Duodenal mucosa (tissue), 2 donors: ENCODE results near the gene IGFBP7.

Source experiments
- H3K27ac ChIP-seq: one replicate; pipeline ENCODE4 v1.7.0; 2013; ENCODE audit warnings: low read depth, low read length
- H3K27me3 ChIP-seq, 2 donors: one replicate each; pipeline ENCODE4 v1.7.0; 2013; ENCODE audit warnings: low read length in 2 of 2, control low read depth in 1 of 2; ENCODE audit not compliant: insufficient read depth in 2 of 2, control insufficient read depth in 1 of 2
- H3K36me3 ChIP-seq, 2 donors: one replicate each; pipeline ENCODE4 v1.7.0; 2013; ENCODE audit warnings: low read length in 2 of 2, control low read depth in 1 of 2; ENCODE audit not compliant: insufficient read depth in 2 of 2, control insufficient read depth in 1 of 2
- H3K4me1 ChIP-seq, 2 donors: one replicate each; pipeline ENCODE4 v1.7.0; 2013; ENCODE audit warnings: low read length in 2 of 2, control low read depth in 1 of 2; ENCODE audit not compliant: insufficient read depth in 2 of 2, control insufficient read depth in 1 of 2
- H3K4me3 ChIP-seq, 2 donors: one replicate each; pipeline ENCODE4 v1.7.0; 2013; ENCODE audit warnings: low read length in 2 of 2, low read depth in 1 of 2
- H3K9ac ChIP-seq, 2 donors: one replicate each; pipeline ENCODE4 v1.7.0; 2013; ENCODE audit warnings: low read length in 2 of 2, low read depth in 1 of 2
- H3K9me3 ChIP-seq, 2 donors: one replicate each; pipeline ENCODE4 v1.7.0; 2013; ENCODE audit warnings: low read length in 2 of 2, control low read depth in 1 of 2; ENCODE audit not compliant: control insufficient read depth in 1 of 2

IGFBP7 gene

DNA sequence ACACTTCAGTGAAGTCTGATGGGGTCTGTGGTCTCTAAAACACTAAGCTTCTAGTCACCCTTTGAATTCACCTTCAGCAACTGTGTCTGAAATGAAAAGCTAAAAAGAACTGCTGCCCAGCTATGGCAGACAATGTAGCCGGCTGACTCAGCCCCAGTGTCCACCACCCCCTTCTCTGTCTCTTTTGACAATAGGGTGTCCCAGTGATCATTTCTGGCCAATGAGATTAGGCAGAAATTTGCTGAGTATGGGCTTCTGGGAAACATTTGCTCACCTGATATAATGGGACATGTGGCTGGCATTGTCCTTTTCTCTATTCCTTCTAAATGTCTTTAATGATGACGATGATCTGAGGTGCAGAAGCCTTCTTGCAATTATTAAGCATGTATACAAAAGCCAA lies 20.6 kb downstream of the IGFBP7 start:
- no peaks in the 10 kb centered on the region for H3K27me3 ChIP-seq
- no peaks in the 10 kb centered on the region for H3K9me3 ChIP-seq
- no peaks in the 10 kb centered on the region for H3K4me1 ChIP-seq
- no peaks in the 10 kb centered on the region for H3K36me3 ChIP-seq
- H3K9ac ChIP-seq = no peak overlapping the region
- no peak overlapping the region for H3K4me3 ChIP-seq
- H3K27ac ChIP-seq = no peak overlapping the region

DNA sequence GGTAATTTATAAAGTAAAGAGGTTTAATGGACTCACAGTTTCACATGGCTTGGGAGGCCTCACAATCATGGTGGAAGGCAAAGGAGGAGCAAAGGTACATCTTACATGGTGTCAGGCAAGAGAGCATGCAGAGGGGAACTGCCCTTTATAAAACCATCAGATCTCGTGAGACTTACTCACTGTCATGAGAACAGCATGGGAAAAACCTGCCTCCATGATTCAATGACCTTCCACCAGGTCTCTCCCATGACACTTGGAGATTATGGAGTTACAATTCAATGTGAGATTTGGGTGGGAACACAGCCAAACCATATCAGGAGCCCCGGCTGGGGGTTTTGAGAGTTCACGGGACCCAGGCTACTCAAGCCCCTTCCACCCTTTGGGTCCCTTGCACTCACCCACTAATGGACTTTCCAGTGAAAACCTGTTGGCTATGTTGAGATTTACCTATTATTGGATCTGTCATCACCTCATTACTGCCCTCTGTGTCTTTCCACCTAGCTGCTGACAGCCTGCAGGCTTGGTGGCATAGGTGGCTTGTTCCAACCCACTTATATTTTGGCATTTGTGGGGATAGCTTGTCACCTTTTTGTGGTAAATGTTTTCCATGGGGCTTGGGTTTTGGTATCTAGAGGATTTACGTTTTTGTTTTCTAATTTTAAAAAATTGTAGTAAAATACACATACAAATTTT lies 24.0 kb downstream of the IGFBP7 start:
- H3K36me3 ChIP-seq = no peaks in the 10 kb centered on the region
- H3K9me3 ChIP-seq = no peaks in the 10 kb centered on the region
- no peak overlapping the region for H3K9ac ChIP-seq
- no peak overlapping the region for H3K4me3 ChIP-seq
- H3K27ac ChIP-seq = no peak overlapping the region
- H3K27me3 ChIP-seq = no peaks in the 10 kb centered on the region
- no peaks in the 10 kb centered on the region for H3K4me1 ChIP-seq

DNA sequence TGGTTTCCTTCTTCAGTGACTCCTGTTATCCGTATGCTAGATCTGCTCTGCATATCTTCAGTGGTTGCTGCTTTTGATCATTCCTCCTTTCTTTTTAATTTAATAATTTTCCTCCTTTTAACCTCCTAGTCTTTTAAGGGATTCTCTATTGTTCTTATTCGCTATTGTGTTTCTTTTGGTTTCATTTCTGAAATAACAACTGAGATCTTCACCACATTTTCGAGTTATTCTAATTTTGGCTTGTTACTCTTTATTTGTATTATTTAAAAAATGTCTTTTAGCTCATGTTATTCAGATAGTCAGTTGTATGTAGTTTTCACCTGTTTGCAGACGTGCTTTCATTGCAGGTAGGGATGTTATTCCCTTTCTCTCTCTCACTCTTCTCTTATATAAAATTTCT lies 24.9 kb downstream of the IGFBP7 start:
- Histone ChIP-seq H3K27ac (no peak overlapping the region), H3K4me1 (no peaks in the 10 kb centered on the region), H3K4me3 (no peak overlapping the region), H3K9ac (no peak overlapping the region), H3K36me3 (no peaks in the 10 kb centered on the region), H3K27me3 (no peaks in the 10 kb centered on the region), H3K9me3 (no peaks in the 10 kb centered on the region)

DNA sequence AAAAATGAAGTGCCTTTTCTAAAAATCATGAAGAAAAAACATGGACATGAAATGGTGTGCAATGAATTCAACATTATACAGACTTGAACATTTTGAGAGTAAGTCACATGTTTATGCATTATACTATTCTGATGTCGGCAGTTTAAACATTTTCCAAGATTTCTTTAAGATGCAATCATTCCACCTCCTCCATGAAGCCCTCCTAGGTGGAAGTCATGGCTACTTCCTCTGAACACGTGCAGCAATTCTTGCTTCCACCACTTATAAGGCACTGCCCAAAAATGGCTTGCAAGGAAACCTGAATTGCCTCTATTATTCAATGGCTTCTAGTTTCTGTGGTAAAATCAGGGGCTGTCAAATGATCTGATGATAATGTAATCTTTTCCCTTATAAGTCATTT lies 25.8 kb downstream of the IGFBP7 start:
- H3K27ac ChIP-seq = no peak overlapping the region
- H3K36me3 ChIP-seq = no peaks in the 10 kb centered on the region
- no peak overlapping the region for H3K4me3 ChIP-seq
- H3K9ac ChIP-seq = no peak overlapping the region
- H3K4me1 ChIP-seq = peaks cover 0 to under 1% of the 10 kb centered on the region in 2 donors
- H3K27me3 ChIP-seq = no peaks in the 10 kb centered on the region
- H3K9me3 ChIP-seq = no peaks in the 10 kb centered on the region

DNA sequence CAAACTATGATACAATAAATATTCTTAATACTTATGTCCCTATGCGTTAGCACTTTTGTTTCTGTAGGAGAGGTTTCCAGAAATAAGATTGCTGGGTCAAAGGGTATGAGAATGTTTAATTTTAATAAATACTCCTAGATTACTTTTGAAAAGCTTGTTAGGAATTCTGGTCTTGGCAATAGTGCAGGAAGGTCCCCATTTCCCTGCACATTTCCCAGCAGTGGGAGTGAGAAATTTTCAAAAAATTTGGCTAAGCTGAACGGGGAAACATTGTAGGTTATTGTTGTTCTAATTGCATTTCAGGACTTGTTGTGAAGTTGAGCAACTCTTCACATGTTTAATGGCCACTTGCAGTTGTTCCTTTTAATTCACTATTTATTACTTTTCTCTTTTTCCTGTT lies 27.1 kb downstream of the IGFBP7 start:
- Histone ChIP-seq H3K9me3 (no peaks in the 10 kb centered on the region), H3K36me3 (no peaks in the 10 kb centered on the region), H3K4me1 (peaks cover 0 to 10% of the 10 kb centered on the region in 2 donors), H3K9ac (no peak overlapping the region), H3K4me3 (no peak overlapping the region), H3K27ac (no peak overlapping the region), H3K27me3 (peaks cover 0 to 3% of the 10 kb centered on the region in 2 donors)

DNA sequence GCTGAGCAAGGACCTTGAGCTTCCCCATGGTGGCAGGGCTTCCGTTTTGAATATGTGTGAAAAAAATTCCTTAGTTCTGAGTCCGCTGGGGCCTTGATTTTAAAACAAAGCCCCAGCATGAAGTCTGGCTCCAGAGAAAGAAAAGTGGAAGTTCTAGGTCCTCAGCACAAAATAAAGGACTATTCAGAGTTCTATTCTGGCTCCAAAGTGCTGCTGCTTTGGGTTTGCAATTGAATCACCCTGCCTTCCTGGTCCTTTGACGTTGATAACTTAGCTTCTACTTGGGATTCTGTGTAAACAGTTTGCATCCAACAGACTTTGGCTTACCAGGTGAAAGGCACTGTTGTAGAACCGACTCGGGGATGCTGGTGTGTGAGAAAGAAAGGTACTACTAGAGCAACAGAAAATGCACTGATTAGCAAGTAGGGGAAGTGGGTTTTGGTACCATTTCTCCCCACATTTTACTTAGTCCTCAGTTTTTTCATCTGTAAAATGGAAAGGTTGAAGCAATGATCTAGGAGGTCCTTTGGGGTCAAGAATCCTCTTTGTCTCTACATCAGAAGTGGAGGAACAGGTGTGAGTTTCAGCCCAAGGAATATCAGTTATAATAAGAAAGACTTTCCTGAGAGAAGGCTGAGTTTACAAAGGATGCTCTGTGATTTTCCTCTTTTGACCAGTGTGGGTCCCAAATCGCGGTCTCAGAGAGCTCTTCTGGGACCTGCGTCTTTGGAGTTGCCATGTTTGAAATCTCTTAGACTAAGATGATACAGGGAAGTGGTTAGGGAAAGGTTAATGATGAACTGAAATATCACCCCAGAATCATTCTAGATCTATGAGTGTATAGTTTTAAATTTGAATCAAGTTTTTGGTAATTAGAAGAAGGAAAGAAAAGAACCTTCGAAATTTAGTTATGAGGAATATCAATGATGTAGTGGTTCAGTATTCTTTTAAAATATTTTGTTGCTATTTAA lies 28.2 kb downstream of the IGFBP7 start:
- Histone ChIP-seq H3K9me3 (no peaks in the 10 kb centered on the region), H3K4me1 (peaks cover 0 to 10% of the 10 kb centered on the region in 2 donors), H3K4me3 (no peak overlapping the region), H3K36me3 (no peaks in the 10 kb centered on the region), H3K9ac (no peak overlapping the region), H3K27me3 (peaks cover 0 to 3% of the 10 kb centered on the region in 2 donors), H3K27ac (peak overlapping the region; percentile 75)

DNA sequence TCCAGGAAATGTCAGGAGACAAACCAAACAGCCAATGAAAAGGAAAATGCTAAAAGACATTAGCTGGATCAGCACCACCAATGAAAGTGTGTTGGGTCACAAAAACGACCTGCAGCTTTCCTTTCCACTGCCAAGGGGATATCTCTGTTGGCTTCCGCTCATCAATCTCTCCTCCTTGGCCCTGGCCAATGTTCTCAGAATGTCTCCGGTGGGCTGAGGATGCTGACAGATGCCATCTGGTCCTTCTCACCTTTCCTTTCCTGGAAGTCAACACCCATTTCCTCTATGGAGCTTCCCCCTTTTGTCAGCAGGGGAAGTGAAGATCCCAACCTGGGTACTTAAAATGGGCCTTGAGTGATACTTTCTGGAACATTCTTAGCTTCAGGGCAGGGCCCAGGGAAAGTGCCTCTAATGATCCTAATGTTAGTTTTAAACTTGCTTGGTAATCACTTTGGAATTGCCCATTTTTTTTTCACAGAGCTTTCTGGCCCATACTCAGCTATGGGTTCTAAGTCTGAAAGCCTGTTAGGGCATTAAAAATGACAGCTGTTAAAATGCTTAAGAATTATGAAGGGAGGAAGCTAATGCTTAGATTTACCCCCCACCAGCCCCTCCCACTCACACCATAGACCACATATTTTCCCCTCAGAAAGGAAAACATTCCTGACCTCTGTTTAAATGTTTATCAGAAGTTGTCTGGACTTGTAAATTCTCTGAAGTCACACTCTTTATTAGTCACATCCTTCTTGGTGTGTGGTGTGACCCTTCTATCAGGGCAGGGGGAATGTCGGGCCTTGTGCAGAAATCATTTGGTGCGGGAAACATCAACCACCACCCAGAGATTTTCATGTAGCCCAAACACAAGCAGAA lies 29.2 kb downstream of the IGFBP7 start:
- Histone ChIP-seq H3K4me3 (no peak overlapping the region), H3K4me1 (peaks cover 0 to 10% of the 10 kb centered on the region in 2 donors)

DNA sequence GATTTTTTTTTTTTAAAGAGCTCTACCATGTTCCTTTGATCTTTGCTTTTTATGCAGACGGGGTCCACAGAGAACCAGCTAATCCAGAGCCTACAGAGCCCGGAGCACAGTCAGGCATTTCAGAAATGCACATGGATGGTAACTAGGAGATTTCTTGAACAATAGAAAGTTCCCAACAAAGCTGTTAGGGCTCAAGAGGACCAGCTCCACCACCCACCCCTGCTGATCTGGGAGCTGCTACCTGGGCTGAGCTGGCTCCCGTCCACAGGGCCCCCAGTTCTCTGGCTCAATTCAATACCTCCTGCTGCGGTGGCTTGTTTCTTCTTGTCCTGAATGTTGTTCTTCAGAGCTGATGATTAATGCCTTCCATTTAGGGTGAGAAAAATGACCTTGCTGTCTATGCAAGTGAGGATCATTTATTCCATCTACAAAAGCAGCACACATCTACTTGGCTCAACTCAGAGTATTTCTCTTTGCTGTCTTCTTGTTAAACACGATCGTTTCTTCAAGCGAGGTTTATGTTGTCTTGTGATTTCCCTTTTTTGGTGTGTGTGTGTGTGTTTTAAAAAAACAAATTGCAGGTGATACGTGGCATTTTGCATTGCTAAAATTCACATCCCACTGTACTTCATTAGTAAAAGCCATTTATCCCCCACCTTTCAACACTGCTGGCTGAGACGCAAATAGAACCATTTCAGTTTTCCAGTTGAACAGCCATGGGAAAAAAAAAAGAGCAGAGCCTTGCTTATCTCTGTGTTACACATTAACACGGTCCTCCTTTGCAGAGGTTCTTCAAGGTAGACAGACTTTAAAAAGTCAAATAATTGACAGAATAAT lies 31.3 kb downstream of the IGFBP7 start:
- Histone ChIP-seq H3K9ac (no peak overlapping the region), H3K4me1 (peaks cover 0 to 10% of the 10 kb centered on the region in 2 donors), H3K9me3 (no peaks in the 10 kb centered on the region), H3K4me3 (no peak overlapping the region), H3K27me3 (peaks cover 0 to 3% of the 10 kb centered on the region in 2 donors), H3K27ac (peak overlapping the region; percentile 34), H3K36me3 (no peaks in the 10 kb centered on the region)

More for the DNA sequence above, 29.2 kb downstream of the IGFBP7 start:
- H3K27me3 ChIP-seq = peaks cover 0 to 3% of the 10 kb centered on the region in 2 donors
- H3K9ac ChIP-seq = no peak overlapping the region
- no peaks in the 10 kb centered on the region for H3K36me3 ChIP-seq
- peak overlapping the region; percentile 75 for H3K27ac ChIP-seq
- no peaks in the 10 kb centered on the region for H3K9me3 ChIP-seq

DNA sequence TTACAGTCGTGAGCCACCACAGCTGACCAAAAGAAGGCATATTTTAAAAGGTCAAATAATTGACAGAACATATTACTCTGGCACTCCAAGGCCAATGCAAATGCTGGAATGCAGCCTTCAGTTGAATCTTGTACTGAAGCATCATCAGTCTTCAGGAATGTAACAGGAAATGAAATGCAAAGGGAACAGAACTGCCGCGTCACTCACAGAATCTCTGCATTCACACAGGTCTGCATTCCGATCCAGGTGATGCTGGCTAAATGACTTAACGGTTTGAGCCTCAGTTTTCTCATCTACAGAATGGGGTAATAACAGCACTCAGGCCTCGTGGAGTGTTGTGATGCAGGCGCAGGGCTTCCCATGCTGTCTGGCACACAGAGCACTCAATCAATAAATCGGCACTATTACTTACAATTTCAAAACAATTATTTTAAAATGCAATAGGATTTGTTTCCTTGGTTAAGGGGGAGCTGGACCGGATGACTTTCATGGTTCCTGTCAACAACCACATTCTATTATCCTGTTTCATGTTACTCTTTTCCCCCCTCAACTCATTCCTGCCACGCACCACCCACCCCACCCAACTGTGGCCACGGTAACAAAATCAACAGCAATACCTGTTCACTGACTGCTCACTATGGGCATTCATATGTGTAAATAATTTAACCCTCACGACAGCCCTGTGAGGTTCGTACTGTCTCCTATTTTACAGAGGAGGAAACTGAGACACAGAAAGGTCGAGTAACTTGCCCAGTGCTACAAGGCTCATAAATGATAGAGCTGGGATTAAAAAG lies 32.4 kb downstream of the IGFBP7 start:
- H3K27me3 ChIP-seq = peaks cover 0 to 3% of the 10 kb centered on the region in 2 donors
- no peak overlapping the region for H3K9ac ChIP-seq
- H3K36me3 ChIP-seq = no peaks in the 10 kb centered on the region
- H3K27ac ChIP-seq = no peak overlapping the region
- peaks cover 0 to 10% of the 10 kb centered on the region in 2 donors for H3K4me1 ChIP-seq
- H3K9me3 ChIP-seq = no peaks in the 10 kb centered on the region
- no peak overlapping the region for H3K4me3 ChIP-seq
